SKM-1 treated with dmso at 0.1 percent for 144 hours (cell line): ENCODE data around the gene ERI3.

ENCODE experiments used
- DNase-seq: peaks from one replicate; lab custom pipeline; 2025; ENCODE audit not compliant: unreplicated experiment; lab: John Stamatoyannopoulos, UW

ERI3 gene

GRCh38 chr1:44263568-44264450 is 91.2 kb downstream of the ERI3 start:
- peak; percentile 54 for DNase-seq

- DNase-seq = no peak
Measured at GRCh38 chr1:44262816-44263567, 92.1 kb downstream of the ERI3 start.

GRCh38 chr1:44262414-44262813 is 92.6 kb downstream of the ERI3 start:
- DNase-seq = no peak

- DNase-seq = no peak
Measured at GRCh38 chr1:44261962-44262361, 93.1 kb downstream of the ERI3 start.

GRCh38 chr1:44261171-44261817 is 93.8 kb downstream of the ERI3 start:
- DNase-seq = no peak

- no peak for DNase-seq
Measured at GRCh38 chr1:44260792-44261170, 94.3 kb downstream of the ERI3 start.

GRCh38 chr1:44259090-44259489 is 96.0 kb downstream of the ERI3 start:
- DNase-seq = no peak

GRCh38 chr1:44256762-44257554 is 98.1 kb downstream of the ERI3 start:
- no peak for DNase-seq

GRCh38 chr1:44254392-44254910 is 100.6 kb downstream of the ERI3 start:
- no peak for DNase-seq

GRCh38 chr1:44251989-44252671 is 102.9 kb downstream of the ERI3 start:
- DNase-seq = no peak

- DNase-seq = no peak
Measured at GRCh38 chr1:44251486-44251885, 103.6 kb downstream of the ERI3 start.

GRCh38 chr1:44250068-44250781 is 104.8 kb downstream of the ERI3 start:
- DNase-seq = no peak

- no peak for DNase-seq
Measured at GRCh38 chr1:44249543-44249942, 105.5 kb downstream of the ERI3 start.

- DNase-seq = no peak
Measured at GRCh38 chr1:44246806-44247205, 108.3 kb downstream of the ERI3 start.

GRCh38 chr1:44244986-44245385 is 110.1 kb downstream of the ERI3 start:
- DNase-seq = no peak

- DNase-seq = no peak
Measured at GRCh38 chr1:44243782-44244495, 111.1 kb downstream of the ERI3 start.

- no peak for DNase-seq
Measured at GRCh38 chr1:44242746-44243145, 112.3 kb downstream of the ERI3 start.

GRCh38 chr1:44240802-44241671 is 114.0 kb downstream of the ERI3 start:
- no peak for DNase-seq
